ENCODE data around the gene DLL1.

DLL1 gene

GRCh38 chr6:170257376-170257775 is 33.5 kb downstream of the DLL1 start:
- no peak for TF ChIP-seq CTCF (conservative IDR thresholded peaks at IDR 0.05)
- TF ChIP-seq ZFX (IDR thresholded peaks at IDR 0.05): no peak
- no peak overlapping the region for H3K27ac ChIP-seq

- no peak for TF ChIP-seq CTCF (conservative IDR thresholded peaks at IDR 0.05)
- no peak for TF ChIP-seq ZFX (IDR thresholded peaks at IDR 0.05)
- H3K27ac ChIP-seq: no peak overlapping the region
These were observed 34.2 kb downstream of the DLL1 start for GRCh38 chr6:170256641-170257040.

- TF ChIP-seq CTCF (conservative IDR thresholded peaks at IDR 0.05): no peak
- TF ChIP-seq ZFX (IDR thresholded peaks at IDR 0.05): no peak
These were observed 35.3 kb downstream of the DLL1 start for GRCh38 chr6:170255426-170256125.

GRCh38 chr6:170254315-170255213 is 36.3 kb downstream of the DLL1 start:
- TF ChIP-seq CTCF (conservative IDR thresholded peaks at IDR 0.05): no peak
- no peak for TF ChIP-seq ZFX (IDR thresholded peaks at IDR 0.05)
- H3K27ac ChIP-seq: no peak overlapping the region

More at GRCh38 chr6:170255426-170256125, 35.3 kb downstream of the DLL1 start:
- H3K27ac ChIP-seq: no peak overlapping the region

GRCh38 chr6:170253910-170254269 is 37.0 kb downstream of the DLL1 start:
- H3K27ac ChIP-seq: no peak overlapping the region
- TF ChIP-seq CTCF (conservative IDR thresholded peaks at IDR 0.05): no peak
- TF ChIP-seq ZFX (IDR thresholded peaks at IDR 0.05): no peak

- no peak overlapping the region for H3K27ac ChIP-seq
- TF ChIP-seq ZFX (IDR thresholded peaks at IDR 0.05) (no peak), CTCF (conservative IDR thresholded peaks at IDR 0.05) (no peak)
These were observed 37.5 kb downstream of the DLL1 start for GRCh38 chr6:170253226-170253909.

All from C4-2B (cell line).